Measurements from ENCODE around the gene TMPRSS7.
A peak's percentile ranks its signal among the peaks of the same experiment; 100 is the strongest.

Gene TMPRSS7

GRCh38 chr3:112096176-112096575 lies 61.6 kb downstream of the TMPRSS7 start:
- FAIRE-seq (no peak), DNase-seq (ENCODE audit: low spot score) (no peak)

GRCh38 chr3:112097378-112097777 lies 62.8 kb downstream of the TMPRSS7 start:
- DNase-seq (ENCODE audit: low spot score) (peak; percentile 96), FAIRE-seq (peak; percentile 97)

DNA sequence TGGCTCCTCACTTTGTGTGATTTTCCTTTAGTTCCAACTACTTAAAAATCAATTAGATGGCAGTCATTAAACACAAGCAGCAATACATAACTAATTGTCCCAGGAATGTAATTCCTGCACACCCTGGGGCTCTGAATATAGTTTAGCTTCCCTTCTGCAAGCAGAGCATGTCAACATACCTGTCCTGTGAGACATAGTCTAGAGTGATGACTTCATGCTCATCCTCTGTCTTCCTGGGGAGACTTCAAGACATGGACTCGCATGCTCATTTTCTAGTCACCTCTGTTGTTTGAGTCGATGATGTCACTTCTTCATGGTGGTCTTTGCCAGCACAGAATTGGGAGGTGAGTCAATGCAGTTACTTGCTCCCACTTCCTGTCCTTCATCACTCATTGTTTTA lies 67.4 kb downstream of the TMPRSS7 start:
- DNase-seq (ENCODE audit: low spot score) (peak; percentile 95), FAIRE-seq (peak; percentile 85)

- no peak for FAIRE-seq
- no peak for DNase-seq (ENCODE audit: low spot score)
Observed at GRCh38 chr3:112104774-112105173, 70.2 kb downstream of the TMPRSS7 start.

- DNase-seq (ENCODE audit: low spot score) (no peak), FAIRE-seq (no peak)
Observed at GRCh38 chr3:112109322-112109721, 74.8 kb downstream of the TMPRSS7 start.

DNA sequence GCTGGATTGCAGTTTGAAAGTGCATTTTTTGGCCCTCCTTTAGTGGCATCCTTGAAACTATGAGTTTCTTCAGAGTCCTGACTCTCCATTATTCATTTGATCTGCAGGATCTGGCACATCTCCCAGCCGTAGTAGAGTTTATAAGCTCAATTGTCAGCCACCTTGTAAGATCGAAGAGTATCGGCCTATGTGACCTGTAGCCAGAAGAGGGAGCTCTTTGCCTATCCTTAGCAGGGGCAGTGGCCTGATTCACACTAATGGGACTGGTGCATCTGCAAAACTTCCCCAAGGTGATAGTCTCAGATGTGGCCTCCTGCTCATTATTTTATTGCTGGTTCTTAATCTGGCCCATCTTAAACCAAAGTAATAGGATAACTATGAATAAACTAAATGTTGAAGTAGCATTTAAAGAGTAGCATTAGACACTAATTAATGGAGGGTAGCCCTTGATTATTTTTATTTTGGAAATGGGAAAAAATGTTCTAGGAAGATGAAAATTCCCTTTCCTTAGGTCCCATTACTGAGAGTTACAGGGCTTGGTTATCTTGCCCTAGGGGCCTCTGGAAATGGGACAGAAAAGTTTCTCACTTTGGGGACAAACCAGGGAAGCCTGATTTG lies 77.4 kb downstream of the TMPRSS7 start:
- DNase-seq (ENCODE audit: low spot score) (peak; percentile 21), FAIRE-seq (no peak)

GRCh38 chr3:112114576-112115160 lies 80.1 kb downstream of the TMPRSS7 start:
- FAIRE-seq (no peak), DNase-seq (ENCODE audit: low spot score) (no peak)

DNA sequence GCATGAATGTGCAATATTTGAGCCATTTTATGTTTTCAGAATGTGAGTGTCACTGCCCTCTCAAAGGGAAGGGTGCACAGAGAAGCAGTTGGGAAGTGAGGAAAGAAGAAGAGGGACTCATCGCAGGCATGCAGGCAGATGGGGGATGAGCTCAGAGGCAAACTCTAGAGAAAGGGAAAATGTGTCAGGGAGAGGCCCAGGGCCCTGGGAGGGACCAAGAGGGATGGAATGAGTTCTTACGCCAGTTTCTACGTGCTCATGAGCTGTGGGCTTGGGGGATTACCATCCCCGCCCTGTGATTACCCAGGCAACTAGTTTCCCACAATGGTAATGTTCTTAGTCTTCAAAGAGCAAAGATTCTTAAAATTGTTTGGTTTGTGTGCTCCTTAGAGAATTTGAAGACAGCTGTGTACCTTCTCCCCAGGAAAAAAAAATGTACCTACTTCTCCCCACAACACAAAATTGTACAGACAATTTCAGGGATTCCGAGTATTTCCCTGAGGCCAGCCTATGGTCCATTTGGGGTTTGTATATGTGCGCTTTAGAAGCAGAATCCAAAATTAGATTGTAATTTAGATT lies 80.7 kb downstream of the TMPRSS7 start:
- DNase-seq (ENCODE audit: low spot score) (no peak), FAIRE-seq (no peak)

DNA sequence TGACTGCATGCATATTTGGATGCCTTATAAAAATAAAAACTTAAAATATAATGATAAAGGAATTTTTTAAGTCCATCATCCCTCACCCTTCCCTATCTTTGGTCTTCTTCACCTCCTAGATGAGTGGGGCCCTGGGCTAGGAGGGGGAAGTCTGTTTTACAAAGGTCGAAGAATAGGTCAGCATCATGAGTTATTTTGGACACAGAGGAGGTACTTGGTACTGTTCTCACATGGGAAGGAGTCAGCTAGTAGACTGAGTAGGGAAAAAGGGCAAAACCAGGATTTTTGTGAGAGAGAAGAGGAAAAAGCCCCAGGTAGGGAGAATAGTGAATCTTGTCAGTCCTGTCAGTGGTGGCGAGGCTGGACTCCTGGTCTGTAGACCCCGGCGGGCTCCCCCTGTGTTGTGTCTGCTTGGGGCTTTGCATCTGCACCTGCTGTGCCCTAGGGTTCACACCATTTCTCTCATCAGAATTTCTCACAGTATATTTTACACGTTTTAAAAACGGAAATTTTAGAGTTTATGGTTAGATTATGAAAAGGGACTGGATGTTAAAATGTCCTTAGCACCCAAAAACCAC lies 81.4 kb downstream of the TMPRSS7 start:
- DNase-seq (ENCODE audit: low spot score) (no peak), FAIRE-seq (no peak)

GRCh38 chr3:112116748-112117186 lies 82.2 kb downstream of the TMPRSS7 start:
- DNase-seq (ENCODE audit: low spot score): no peak
- FAIRE-seq: no peak

DNA sequence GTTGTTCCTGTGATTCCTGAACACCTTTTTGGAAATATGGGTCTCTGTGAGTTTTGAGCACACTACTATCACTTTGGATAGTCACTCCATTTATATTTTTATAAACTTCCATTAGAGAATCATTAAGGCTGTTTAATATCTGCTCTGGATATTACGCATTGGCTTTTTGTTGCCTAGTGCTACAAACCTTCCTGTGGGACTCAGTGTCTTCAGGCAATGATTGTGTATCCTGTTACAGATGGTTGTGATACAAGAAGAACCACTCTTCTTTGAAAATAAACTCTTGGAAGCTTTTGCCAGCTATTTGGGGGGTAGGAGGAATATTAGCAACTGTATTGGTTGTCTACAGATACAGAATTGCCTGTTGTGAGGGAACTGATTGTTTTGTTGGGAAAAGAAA lies 82.9 kb downstream of the TMPRSS7 start:
- FAIRE-seq (no peak), DNase-seq (ENCODE audit: low spot score) (no peak)

DNA sequence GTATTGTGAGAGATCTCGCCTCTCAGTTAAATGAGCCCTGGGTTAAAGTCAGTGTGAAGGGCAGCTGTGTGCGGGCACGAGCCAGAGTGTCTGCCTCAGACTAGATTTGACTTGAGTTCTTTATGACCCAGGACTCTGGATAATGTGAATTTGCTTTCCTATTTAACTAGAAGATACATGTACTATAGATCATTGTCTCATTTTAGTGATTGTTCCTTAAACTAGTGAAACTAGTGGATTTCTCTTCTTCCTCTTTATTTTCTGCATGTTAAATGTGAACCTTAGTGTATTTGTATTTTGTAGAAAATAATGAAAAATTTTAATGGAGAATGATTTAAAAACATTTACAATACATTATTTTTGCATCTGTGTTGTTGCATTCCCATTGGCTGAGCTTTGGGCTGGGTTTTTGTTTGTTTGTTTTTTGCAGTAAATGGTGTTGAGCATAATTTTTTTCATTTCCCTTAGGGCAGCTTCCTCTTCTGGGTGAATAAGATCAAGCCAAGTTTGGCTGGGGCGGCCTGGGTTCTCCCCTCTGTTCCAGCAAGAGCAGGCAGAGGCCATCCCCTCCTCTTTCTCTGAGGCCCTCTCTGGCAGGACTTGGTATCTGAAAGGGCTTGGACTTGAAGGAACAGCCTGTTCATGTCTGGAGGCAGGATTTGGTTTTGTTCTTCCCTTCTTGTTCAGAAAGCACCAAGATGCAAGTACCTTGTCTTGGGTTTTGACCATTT lies 83.5 kb downstream of the TMPRSS7 start:
- DNase-seq (ENCODE audit: low spot score) (no peak), FAIRE-seq (no peak)

- FAIRE-seq (no peak), DNase-seq (ENCODE audit: low spot score) (no peak)
Observed at GRCh38 chr3:112119962-112120836, 85.7 kb downstream of the TMPRSS7 start.

- FAIRE-seq (no peak), DNase-seq (ENCODE audit: low spot score) (no peak)
Observed at GRCh38 chr3:112121577-112122547, 87.3 kb downstream of the TMPRSS7 start.

GRCh38 chr3:112122870-112123269 lies 88.3 kb downstream of the TMPRSS7 start:
- FAIRE-seq (no peak), DNase-seq (ENCODE audit: low spot score) (no peak)

DNA sequence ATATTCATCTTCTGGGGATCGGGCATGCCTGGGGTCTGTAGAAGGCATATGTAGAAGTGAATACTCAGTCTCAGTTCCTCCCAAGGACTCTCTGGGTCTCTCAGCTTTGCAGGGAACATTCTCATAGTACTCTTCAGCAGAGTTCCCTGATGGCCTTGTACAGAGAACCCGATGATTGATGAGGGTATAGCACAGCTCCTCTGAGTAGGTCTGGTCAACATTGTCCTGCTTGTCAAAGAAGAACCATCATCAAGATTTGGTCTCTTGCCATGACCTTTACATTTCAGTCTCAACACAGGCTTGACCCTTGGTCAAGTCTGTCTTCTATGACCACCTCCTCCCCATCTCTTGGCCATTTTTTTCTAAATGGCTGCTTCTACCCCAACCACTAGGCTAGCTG lies 89.0 kb downstream of the TMPRSS7 start:
- FAIRE-seq (no peak), DNase-seq (ENCODE audit: low spot score) (no peak)

GRCh38 chr3:112124907-112125607 lies 90.5 kb downstream of the TMPRSS7 start:
- FAIRE-seq (no peak), DNase-seq (ENCODE audit: low spot score) (no peak)

- DNase-seq (ENCODE audit: low spot score) (no peak), FAIRE-seq (no peak)
Observed at GRCh38 chr3:112126511-112126911, 92.0 kb downstream of the TMPRSS7 start.

Measured in RCC 7860 (cell line).